ENCODE results near the gene PPP2R3A.

GRCh38 chr3:136166507-136166906, 201.0 kb downstream of the PPP2R3A start:
- TF ChIP-seq CTCF (IDR thresholded peaks at IDR 0.05 in 4 of 5, conservative IDR thresholded peaks at IDR 0.05 in 1 of 5) (no peak), POLR2A (IDR thresholded peaks at IDR 0.05) (no peak)

All from gastrocnemius medialis (tissue), 4 donors.